ENCODE data around the gene NKAIN2.

- TF ChIP-seq CTCF (IDR thresholded peaks at IDR 0.05 in 2 of 3, conservative IDR thresholded peaks at IDR 0.05 in 1 of 3; ENCODE audit: insufficient read depth in 2 of 3, low read depth in 1 of 3, low read length in 3 of 3), result no peak
- no peak for TF ChIP-seq GABPA (tag; conservative IDR thresholded peaks at IDR 0.05; ENCODE audit: low read depth)
- no peak for TF ChIP-seq HNRNPUL1 (IDR thresholded peaks at IDR 0.05; ENCODE audit: low read length)
Observed at GRCh38 chr6:124393536-124393935, 589.9 kb downstream of the NKAIN2 start.
